LNCaP clone FGC (cell line): ENCODE results near the gene LPIN1.

ENCODE experiments used
- DNase-seq: peaks from one replicate; pipeline ENCODE4 v3.0.0-alpha.2; 2011; ENCODE audit warnings: low read depth
- H3K4me3 ChIP-seq: 2 replicates; pipeline ENCODE4 v1.5.1; 2011; ENCODE audit warnings: mild to moderate bottlenecking, low read depth, low read length, control low read depth
- CTCF ChIP-seq: IDR thresholded peaks from 2 replicates; pipeline ENCODE4 v1.5.1; 2012; ENCODE audit warnings: mild to moderate bottlenecking; ENCODE audit not compliant: control insufficient read depth, insufficient read depth; ENCODE audit errors: extremely low read depth

Gene LPIN1

GRCh38 chr2:11701751-11702301 lies 44.6 kb upstream of the LPIN1 start:
- H3K4me3 ChIP-seq, result no peak overlapping the region
- DNase-seq, result no peak
- no peak for TF ChIP-seq CTCF

- H3K4me3 ChIP-seq, result no peak overlapping the region
- TF ChIP-seq CTCF, result no peak
- no peak for DNase-seq
Measured at GRCh38 chr2:11702946-11703345, 43.5 kb upstream of the LPIN1 start.

- no peak for TF ChIP-seq CTCF
- DNase-seq, result no peak
- H3K4me3 ChIP-seq, result no peak overlapping the region
Measured at GRCh38 chr2:11703700-11704099, 42.7 kb upstream of the LPIN1 start.

- TF ChIP-seq CTCF, result no peak
- DNase-seq, result no peak
- H3K4me3 ChIP-seq, result no peak overlapping the region
Measured at GRCh38 chr2:11705063-11705462, 41.4 kb upstream of the LPIN1 start.

- H3K4me3 ChIP-seq, result no peak overlapping the region
- no peak for DNase-seq
- TF ChIP-seq CTCF, result no peak
Measured at GRCh38 chr2:11705711-11706110, 40.7 kb upstream of the LPIN1 start.

- no peak for TF ChIP-seq CTCF
- no peak overlapping the region for H3K4me3 ChIP-seq
- no peak for DNase-seq
Measured at GRCh38 chr2:11708106-11708505, 38.3 kb upstream of the LPIN1 start.

GRCh38 chr2:11709293-11709692 lies 37.1 kb upstream of the LPIN1 start:
- no peak overlapping the region for H3K4me3 ChIP-seq
- no peak for DNase-seq
- no peak for TF ChIP-seq CTCF
